Skin epidermis (tissue), 12 donors: Measurements from ENCODE around the gene IRF1.
A peak's percentile ranks its signal among the peaks of the same experiment; 100 is the strongest.
"Not testable (repeated sequence)": the region's sequence is repeated elsewhere in the genome, so short reads cannot be mapped to it uniquely, and the experiment has no call there.

ENCODE experiments used
- H3K27ac ChIP-seq, 21 experiments: fragments of 200-600 bp; sonication (generic) in 11 of 21; one replicate each; pipeline ENCODE4 v1.5.0; 2020; ENCODE audit warnings: mild to moderate bottlenecking in 3 of 21, inconsistent platforms in 2 of 21, moderate library complexity in 2 of 21
- H3K4me3 ChIP-seq, 7 experiments: fragments of 200-600 bp; sonication (generic) in 2 of 7; one replicate each; pipeline ENCODE4 v1.5.0; 2020; ENCODE audit warnings: inconsistent platforms in 2 of 7, mild to moderate bottlenecking in 2 of 7, moderate library complexity in 1 of 7

IRF1 gene

DNA sequence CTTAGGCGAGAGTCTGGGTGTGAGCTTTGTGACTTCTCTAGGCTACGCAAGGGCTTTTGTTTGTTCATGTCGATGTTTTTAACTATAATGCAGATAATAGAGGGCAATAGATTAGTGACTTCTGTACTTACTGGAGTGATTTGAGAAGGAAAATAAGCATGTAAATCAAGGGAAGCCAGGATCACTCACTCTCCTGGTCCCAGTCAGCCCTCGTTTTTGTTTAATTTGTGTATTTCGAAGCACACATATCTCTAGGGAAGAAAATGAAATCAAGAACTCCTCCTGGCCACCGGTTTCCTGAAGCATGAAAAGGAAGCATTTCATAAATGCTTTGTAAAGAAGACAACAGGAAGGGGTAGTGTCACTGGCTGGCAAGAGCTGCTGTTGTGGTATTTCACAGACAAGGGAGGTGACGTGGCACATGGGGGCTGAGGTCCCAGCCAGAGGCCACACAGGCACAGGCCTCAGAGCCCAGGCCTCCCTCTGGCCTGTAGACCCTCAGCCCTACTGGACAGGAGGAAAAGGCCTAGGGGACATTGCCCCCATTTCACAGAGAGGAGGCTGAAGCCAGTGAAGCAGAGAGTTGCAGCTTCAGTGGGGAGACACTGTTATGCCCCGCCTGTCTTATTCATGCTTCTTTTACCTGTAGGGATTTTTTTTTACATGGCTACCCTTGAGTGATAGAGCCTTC is 34.1 kb downstream of the IRF1 start:
- H3K4me3 ChIP-seq = no peak overlapping the region
- peak overlapping the region; percentile 28 to 98 (median 83) for H3K27ac ChIP-seq

DNA sequence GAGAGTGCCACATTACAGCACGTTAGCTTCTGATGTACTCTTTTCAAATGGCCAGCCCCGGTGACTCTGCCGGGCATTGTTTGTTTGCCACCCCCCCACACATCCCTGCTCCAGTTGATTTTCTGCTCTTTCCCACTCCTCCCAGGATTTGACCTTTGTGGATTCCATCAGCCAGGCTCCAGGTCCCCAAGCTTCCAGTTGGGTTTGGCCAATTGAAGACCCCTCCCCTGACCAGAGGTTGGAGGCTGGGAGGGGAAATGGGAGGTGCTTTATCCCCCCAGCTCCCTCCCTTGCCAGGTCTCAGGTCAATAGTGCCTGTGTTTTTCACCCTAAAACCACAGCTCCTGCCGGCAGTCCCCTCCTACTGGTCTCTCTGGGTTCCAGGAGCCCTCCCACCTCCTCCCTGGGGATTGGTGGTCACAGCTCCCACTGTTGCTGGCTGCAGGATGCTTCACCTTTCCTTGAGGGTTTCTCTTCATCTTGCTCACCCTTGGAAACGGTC is 34.9 kb downstream of the IRF1 start:
- Histone ChIP-seq H3K27ac (peak overlapping the region; percentile 45 to 98 (median 83)), H3K4me3 (no peak overlapping the region)

DNA sequence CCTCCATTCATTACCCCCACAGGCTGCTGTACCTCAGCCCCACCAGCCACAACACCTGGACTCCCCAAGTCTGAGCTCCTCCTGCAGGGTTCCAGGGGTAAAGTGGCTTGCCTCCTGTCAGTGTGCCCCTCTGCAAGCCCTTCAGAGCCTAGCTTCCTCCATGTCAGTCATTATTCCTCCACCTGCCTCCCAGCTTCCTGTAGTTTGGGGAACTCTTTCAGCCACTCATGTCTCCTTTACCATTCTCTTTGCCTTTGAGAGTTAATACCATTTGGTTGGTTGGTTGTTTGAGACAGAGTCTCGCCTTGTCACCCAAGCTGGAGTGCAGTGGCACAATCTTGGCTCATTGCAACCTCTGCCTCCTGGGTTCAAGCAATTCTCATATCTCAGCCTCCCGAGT is 36.2 kb downstream of the IRF1 start:
- no peak overlapping the region for H3K4me3 ChIP-seq
- H3K27ac ChIP-seq = peak overlapping the region in 9 of 21 experiments; percentile 23 to 98 (median 82)

DNA sequence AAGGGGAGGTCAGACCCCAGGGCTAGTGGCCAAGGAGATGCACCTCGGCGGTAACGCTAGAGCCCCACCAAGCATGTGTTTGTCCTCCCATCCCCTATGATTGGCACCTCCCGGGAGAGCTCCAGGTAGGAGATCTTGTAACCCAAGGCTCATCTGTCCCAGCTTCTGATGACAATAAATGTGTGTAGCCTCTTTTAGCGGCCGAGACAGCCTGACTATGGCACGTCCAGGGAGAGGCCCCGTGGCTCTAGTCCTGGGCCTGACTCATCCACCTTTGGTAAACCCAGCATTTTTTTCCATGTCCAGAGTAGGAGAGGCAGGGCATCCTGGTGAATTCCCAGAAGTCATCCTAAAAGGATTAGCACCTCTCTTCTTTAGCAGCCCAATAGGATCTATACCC is 39.2 kb downstream of the IRF1 start:
- peak overlapping the region in 2 of 21 experiments; percentile 8 to 9 for H3K27ac ChIP-seq
- no peak overlapping the region for H3K4me3 ChIP-seq

DNA sequence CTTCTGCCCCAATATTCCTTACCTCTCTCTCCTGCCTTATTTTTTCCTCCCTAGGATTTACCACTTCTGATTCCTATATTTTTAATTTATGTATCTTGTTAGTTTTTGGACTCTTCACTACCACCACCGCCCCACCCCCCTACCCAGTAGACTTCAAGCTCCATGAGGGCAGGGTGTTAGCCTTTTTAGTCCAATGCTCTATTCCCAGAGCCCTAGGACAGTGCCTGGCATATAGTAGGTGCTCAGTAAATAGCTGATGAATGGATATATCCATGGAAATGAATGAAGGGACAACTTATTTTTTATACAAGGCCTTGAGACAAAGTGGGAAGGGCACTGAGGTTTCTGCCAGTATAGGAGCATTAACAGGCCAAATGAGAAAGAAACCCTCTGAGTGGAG is 41.5 kb downstream of the IRF1 start:
- Histone ChIP-seq H3K4me3 (no peak overlapping the region), H3K27ac (no peak overlapping the region)

DNA sequence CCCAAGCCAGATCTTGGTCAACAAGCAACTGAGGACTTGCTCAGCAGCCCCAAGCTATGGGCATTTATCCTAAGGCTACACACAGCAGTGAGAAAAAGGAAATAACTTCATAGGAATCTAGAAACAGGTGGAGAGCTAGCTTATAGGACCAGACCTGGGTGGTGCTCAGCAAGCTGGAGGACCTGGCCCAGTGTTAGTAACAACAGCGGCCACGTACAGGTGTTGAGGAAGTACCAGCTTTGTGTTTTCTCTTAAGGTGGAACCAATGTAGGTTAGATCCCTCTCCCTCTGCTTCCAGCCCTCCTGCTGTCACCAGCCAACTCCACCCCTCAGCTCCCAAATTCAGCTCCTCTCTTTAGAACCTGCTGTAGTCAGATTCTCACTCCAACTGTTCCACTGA is 43.4 kb downstream of the IRF1 start:
- Histone ChIP-seq H3K27ac (peak overlapping the region in 3 of 21 experiments; percentile 1 to 40 (median 2)), H3K4me3 (no peak overlapping the region)

DNA sequence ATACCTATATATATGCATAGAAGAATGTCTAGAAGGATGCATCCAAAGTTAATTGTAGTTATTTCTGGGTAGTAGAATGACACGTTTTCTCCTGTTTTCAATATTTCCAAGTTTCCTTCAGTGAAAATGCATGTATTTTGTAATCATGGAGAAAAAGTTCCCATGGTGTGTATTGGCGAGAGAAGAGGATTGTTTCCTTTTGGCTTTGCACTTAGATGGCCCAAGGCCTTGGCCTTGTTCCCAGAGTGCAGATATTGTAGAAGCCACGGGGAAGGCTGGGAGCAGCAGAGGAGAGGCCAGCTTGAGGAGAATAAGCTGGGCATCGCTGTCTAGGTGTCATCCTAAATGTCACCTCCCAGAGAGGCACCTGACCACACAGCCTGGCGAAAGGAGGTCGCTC is 44.0 kb downstream of the IRF1 start:
- peak overlapping the region in 7 of 21 experiments; percentile 2 to 80 (median 59) for H3K27ac ChIP-seq
- no peak overlapping the region for H3K4me3 ChIP-seq

DNA sequence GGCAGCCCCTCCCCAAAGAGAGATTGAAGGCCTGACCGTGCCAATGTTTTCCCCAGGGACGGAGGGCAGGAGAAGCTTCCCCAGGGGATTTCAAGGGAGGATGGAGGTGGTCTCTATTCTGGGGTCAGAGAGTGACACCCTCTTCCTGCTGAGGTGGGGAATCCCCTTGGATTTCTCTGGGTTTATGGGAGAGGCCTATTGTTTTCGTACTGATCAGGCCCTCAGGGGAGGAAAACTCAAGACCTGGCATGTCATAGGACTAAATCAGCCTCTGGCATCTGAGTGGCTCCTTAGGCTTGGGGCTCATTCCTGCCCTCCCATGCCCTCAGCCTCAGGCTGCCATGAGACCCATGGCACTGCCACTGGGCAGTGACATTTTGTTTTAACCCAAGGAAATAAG is 44.6 kb downstream of the IRF1 start:
- Histone ChIP-seq H3K4me3 (no peak overlapping the region), H3K27ac (peak overlapping the region in 18 of 21 experiments; percentile 5 to 80 (median 58))

DNA sequence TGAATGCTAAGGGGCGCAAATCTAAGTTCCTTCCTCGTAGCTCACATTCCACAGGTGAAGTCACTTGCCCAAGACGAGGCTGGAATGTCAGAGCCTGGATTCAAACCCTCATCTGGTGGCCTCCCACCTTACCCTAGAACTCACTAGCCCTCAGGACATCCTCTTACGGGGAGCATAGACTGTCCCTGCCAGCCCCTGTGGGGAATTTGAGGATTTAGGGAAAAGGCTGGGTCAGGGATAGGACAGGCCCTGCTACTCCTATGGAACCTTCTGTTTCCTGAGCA is 45.0 kb downstream of the IRF1 start:
- no peak overlapping the region for H3K4me3 ChIP-seq
- H3K27ac ChIP-seq = peak overlapping the region in 18 of 21 experiments; percentile 5 to 80 (median 58)

DNA sequence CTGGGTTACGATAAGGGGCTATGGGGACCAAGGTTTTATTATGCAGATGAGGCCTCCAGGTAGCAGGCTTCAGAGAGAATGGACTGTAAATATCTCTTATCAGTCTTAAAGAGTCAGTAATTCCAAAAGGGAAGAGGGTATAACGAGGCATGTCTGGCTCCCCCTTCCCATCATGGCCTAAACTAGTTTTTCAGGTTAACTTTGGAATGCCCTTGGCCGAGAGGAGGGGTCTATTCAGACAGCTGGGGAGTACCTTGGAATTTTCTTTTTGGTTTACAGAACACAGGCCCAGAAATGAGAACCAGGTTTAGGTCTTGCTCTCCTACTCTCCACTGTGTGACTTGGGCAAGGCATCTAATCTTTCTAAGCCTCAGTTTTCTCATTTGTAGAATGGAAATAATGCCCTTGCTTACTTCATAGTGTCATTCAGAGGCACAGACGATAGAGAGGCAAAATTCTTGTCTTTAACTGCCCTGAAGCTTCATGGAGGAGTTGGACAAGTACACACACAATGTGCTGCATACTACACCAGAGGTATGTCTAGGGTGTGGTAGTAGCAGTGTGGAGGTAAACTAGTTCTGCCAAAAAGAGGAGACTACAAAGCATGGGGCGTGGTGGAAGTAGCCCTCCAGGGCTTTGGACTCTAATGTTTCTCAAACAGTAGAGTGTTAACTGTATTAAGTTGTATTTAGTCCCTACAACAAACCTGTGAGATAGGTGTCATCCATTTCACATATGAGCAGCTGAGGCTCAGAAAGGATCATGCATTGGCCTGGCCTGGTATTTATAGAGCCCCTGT is 45.5 kb downstream of the IRF1 start:
- peak overlapping the region in 16 of 21 experiments; percentile 5 to 80 (median 58) for H3K27ac ChIP-seq
- H3K4me3 ChIP-seq = no peak overlapping the region

DNA sequence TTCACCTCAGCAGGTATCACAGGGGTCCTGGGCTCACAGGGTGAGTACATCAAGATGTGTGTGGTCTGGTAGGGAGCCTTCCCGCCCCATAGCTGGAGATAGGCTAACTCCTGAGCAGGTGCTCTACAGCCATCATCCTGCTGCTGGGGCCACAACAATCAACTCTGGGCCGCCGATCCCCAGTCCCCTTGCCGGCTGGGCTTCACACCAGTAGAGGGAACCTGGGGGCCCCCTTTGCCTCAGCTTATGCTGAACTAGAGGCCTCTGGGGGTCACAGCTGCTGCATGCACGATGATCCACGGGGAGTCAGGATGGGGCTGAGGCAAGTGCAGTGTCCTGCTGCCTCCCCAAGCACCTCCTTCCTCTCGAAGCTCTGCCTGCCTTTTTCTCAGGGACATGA is 46.5 kb downstream of the IRF1 start:
- Histone ChIP-seq H3K4me3 (no peak overlapping the region), H3K27ac (peak overlapping the region in 5 of 21 experiments; percentile 10 to 70 (median 58))

DNA sequence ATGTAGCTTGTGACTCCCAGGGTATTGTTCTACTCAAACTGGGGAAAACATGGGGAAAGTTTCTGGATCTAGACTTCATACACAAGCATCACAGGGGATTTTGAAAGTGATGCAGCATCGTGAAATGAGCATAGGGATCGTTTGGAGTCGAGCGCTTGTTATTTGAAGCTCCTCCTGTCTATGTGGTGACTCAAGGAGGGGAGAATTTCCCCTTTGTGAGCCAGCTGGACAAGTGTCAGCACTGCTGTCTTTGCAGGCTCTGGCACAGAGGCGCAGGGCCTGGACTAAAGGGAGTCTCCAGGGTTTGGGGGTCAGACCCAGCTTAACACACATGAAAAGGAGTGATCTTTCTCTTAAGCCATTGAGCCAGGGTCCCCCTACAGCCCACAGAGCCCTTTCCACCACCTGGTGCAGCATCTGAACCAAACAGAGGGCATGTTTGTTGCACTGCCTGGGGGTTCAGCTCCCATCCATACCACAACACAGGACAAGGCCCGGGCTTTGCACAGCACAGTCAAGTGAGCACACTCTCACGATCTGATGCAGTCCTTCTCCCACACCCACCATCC is 51.0 kb downstream of the IRF1 start:
- H3K27ac ChIP-seq = peak overlapping the region in 17 of 21 experiments; percentile 4 to 88 (median 70)
- no peak overlapping the region for H3K4me3 ChIP-seq

DNA sequence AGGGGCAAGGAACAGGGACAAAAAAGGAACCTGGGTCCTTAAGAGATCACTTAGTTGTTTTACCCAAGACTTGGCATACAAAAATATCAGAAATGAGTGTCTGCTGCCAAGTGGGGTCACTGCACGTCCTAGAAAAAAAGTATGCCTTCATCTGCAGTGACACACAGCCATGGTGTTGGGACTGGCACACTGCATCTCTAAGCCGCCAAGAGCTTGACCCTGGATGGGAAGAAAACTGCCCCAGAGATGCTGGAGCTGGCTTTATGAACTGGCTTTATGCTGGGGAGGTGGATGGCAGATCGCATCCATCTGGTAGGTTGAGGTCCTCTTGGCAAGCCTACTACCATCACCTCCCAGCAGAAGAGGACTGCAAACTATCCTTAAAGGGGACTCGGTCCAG is 51.7 kb downstream of the IRF1 start:
- H3K27ac ChIP-seq = peak overlapping the region in 19 of 21 experiments; percentile 13 to 88 (median 70)
- no peak overlapping the region for H3K4me3 ChIP-seq

DNA sequence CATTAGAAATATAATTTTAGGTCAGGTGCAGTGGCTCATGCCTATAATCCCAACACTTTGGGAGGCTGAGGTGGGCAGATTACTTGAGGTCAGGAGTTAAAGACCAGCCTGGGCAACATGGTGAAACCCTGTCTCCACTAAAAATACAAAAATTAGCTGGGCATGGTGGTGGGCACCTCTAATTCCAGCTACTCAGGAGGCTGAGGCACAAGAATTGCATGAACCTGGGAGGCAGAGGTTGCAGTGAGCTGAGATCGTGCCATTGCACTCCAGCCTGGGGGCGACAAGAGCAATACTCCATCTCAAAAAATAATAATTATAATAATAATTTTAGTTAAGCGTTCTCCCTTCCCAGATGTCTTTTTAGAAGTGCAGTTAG is 52.3 kb downstream of the IRF1 start:
- H3K27ac ChIP-seq = peak overlapping the region in 19 of 21 experiments; percentile 13 to 88 (median 71)
- H3K4me3 ChIP-seq = not testable (repeated sequence)

DNA sequence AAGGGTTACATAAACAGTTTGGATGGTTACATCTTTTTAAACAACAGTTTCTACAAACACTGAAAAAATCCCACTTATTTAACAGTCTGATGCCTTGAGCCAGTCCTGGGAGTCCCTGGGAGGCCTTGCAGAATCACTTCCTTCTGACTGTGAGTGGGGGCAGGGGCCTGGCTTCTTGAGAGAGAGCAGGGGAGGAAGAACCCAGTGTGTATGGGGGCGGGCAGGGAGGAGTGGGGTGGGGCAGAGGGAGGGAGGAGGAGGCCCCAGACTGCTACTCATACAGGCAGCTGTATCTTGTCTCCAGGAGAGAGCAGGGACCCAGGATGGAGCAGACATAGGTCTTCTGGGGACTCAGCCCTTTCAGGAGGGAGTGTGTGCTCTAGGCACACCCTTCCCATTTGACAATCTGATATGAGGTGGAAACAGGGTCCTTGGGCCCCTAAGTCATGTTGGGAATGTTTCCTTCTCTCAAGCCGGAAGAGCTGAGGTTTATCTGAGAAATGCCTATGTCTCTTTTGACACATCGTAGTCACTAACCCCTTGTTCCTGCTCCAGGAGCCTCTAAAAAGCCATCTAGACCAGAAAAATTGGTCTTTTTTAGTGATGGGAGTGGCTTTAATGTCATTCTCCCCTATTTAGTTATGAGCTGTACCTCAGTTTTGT is 52.8 kb downstream of the IRF1 start:
- Histone ChIP-seq H3K4me3 (no peak overlapping the region), H3K27ac (peak overlapping the region in 19 of 21 experiments; percentile 13 to 88 (median 71))

DNA sequence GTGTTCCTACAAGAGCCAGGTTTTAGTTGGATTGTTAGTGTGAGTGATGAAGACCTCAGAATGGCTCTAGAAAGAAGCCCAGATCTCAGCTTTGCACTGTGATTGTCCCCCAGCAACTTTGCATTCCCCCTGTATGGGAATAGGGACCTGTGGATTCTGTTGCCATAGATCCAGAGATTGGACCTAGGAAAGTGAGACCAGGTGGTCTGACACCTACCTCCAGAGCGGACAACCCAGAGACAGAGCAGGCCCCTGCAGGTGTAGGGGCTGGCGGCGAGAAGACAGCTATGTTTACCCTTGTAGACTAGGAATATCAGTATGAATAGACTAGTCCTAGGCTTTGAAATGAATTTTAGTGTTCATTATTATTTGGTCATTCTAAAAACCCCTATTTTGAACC is 53.6 kb downstream of the IRF1 start:
- Histone ChIP-seq H3K27ac (peak overlapping the region in 18 of 21 experiments; percentile 13 to 88 (median 69)), H3K4me3 (no peak overlapping the region)

DNA sequence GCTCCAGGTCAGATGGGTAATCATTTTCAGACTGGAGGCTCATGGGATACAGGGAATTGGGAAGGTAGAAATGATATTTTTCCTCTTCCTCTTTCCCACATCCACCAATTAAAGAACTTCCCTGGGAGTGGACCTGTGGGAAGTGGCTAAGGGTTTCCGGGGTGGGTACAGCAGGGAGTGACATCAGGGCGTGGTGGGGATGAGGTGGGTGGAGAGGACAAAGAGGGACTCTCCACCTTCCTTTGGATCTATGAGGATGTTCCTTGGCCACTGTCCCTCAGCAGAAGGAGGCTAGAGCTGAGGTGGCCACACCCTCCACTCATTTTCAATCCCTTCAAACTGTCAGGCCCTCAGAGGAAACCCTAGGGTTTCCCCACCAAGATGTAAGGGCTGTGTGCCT is 54.7 kb downstream of the IRF1 start:
- Histone ChIP-seq H3K4me3 (no peak overlapping the region), H3K27ac (peak overlapping the region in 9 of 21 experiments; percentile 23 to 88 (median 64))

DNA sequence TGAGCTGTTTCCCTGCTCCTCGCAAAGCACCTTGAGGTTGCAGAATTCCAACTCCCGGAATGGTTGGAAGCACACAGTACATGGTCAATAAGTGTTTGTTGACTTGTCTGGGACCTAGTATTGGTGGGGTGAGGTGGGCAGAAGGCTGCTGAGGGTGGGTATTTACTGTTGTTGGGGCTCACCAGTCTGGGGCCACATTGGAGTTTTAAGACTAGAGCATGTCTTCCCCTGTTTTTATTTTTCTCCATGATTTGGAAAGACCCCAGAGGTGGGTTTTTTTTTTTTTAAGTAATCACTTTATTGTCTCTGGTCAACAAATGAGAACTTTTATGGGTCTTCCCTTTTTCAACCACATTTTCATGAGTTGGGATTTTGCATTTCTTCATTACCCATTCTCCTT is 55.1 kb downstream of the IRF1 start:
- H3K27ac ChIP-seq = peak overlapping the region in 7 of 21 experiments; percentile 4 to 88 (median 64)

DNA sequence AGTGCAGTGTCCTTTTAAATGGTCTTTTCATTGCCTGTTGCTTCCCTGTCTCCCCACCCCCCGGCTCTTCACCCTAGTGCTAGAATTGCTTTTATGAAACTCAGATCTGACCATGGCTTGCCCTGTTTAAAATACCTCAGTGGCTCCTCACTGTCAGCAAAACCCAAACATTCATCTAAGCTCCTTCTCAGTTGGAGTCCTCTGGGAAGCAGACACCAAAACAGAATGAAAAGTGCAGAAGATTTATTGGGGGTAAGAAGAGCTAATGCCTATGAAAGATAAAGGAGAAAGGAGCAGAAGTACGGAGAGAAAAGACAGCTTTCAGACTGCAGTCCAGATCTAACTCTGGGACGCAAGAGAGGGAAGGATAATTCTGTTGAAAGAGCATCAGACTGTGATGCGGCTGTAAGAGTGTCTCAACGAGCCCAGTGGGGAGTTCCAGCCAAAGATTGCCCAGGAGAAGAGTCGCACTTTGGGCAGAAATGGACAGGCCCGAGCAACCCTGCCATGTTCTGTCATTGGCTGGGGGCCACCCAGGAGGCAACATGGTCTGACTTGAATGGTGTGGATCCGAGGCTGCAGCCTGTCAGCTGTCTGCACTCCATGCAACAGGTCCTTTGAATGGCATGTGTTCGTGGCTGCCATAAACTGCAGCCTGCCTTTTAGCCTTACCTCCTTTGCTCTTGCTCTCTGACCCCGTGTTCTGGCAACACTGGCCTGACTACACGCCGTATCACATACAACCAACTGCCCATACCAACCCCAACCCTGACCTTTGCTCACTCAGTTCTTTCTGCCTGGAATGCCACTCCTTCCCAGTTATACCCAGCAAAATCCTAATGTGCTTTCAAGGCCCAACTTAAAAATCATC is 55.9 kb downstream of the IRF1 start:
- Histone ChIP-seq H3K4me3 (no peak overlapping the region), H3K27ac (peak overlapping the region in 8 of 21 experiments; percentile 4 to 88 (median 64))

More for the DNA sequence above, 55.1 kb downstream of the IRF1 start:
- H3K4me3 ChIP-seq = no peak overlapping the region
